H7 (cell line): Measurements from ENCODE around the gene CCDC148. TPM values are rescaled to one million over a fixed set of nuclear protein-coding genes. Genes with fewer than 3 reads are reported as not detected.

Experiments
- DNase-seq: peaks from one replicate; pipeline ENCODE4 v3.0.0; 2012
- H3K27me3 ChIP-seq: 2 replicates; pipeline ENCODE4 v1.6.0; 2011; ENCODE audit warnings: mild to moderate bottlenecking, low read length; ENCODE audit not compliant: control insufficient read depth, insufficient read depth
- H3K36me3 ChIP-seq: replicated peaks from 2 replicates; pipeline ENCODE4 v1.5.1; 2011; ENCODE audit warnings: low read length; ENCODE audit not compliant: control insufficient read depth, insufficient read depth
- H3K4me3 ChIP-seq: 2 replicates; pipeline ENCODE4 v1.5.1; 2011; ENCODE audit warnings: low read depth, mild to moderate bottlenecking, control low read depth, low read length, moderate library complexity; ENCODE audit not compliant: insufficient read depth
- total RNA-seq: library from RNA; depleted of rRNA; stranded (reverse); fragments of >200 nt; shearing (Covaris generic); gene quantifications from 2 replicates; pipeline ENCODE4 v1.2.3, GENCODE V29; 2014

CCDC148 gene
- total RNA-seq, 1 experiment from 2014 or later, result 0.07 TPM

- no peak for DNase-seq
- Histone ChIP-seq H3K4me3 (no peak overlapping the region), H3K27me3 (no peaks in the 10 kb centered on the region), H3K36me3 (no peaks in the 10 kb centered on the region)
Measured at GRCh38 chr2:158174956-158175355, 281.6 kb downstream of the CCDC148 start.

- no peak for DNase-seq
- H3K27me3 ChIP-seq, result no peaks in the 10 kb centered on the region
- H3K4me3 ChIP-seq, result no peak overlapping the region
- H3K36me3 ChIP-seq, result no peaks in the 10 kb centered on the region
Measured at GRCh38 chr2:158174495-158174894, 282.1 kb downstream of the CCDC148 start.

- no peak overlapping the region for H3K4me3 ChIP-seq
- no peaks in the 10 kb centered on the region for H3K27me3 ChIP-seq
Measured at GRCh38 chr2:158172719-158173118, 283.8 kb downstream of the CCDC148 start.

GRCh38 chr2:158154596-158154995 lies 302.0 kb downstream of the CCDC148 start:
- DNase-seq, result no peak
- H3K27me3 ChIP-seq, result no peaks in the 10 kb centered on the region
- no peak overlapping the region for H3K4me3 ChIP-seq
- H3K36me3 ChIP-seq, result no peaks in the 10 kb centered on the region

More at GRCh38 chr2:158172719-158173118, 283.8 kb downstream of the CCDC148 start:
- DNase-seq, result no peak
- H3K36me3 ChIP-seq, result no peaks in the 10 kb centered on the region

- H3K4me3 ChIP-seq, result no peak overlapping the region
- H3K27me3 ChIP-seq, result no peaks in the 10 kb centered on the region
- no peaks in the 10 kb centered on the region for H3K36me3 ChIP-seq
- DNase-seq, result no peak
Measured at GRCh38 chr2:158153270-158154015, 303.1 kb downstream of the CCDC148 start.

- no peak overlapping the region for H3K4me3 ChIP-seq
- H3K36me3 ChIP-seq, result no peaks in the 10 kb centered on the region
- DNase-seq, result peak; percentile 27
- H3K27me3 ChIP-seq, result no peaks in the 10 kb centered on the region
Measured at GRCh38 chr2:158144914-158145625, 311.5 kb downstream of the CCDC148 start.

GRCh38 chr2:158143703-158144360 lies 312.7 kb downstream of the CCDC148 start:
- DNase-seq, result no peak
- Histone ChIP-seq H3K27me3 (no peaks in the 10 kb centered on the region), H3K36me3 (no peaks in the 10 kb centered on the region), H3K4me3 (no peak overlapping the region)

GRCh38 chr2:158142568-158143332 lies 313.8 kb downstream of the CCDC148 start:
- Histone ChIP-seq H3K4me3 (no peak overlapping the region), H3K36me3 (no peaks in the 10 kb centered on the region), H3K27me3 (no peaks in the 10 kb centered on the region)
- no peak for DNase-seq

- no peak for DNase-seq
- Histone ChIP-seq H3K27me3 (no peaks in the 10 kb centered on the region), H3K36me3 (no peaks in the 10 kb centered on the region), H3K4me3 (no peak overlapping the region)
Measured at GRCh38 chr2:158142165-158142564, 314.4 kb downstream of the CCDC148 start.

- DNase-seq, result no peak
- Histone ChIP-seq H3K4me3 (no peak overlapping the region), H3K36me3 (no peaks in the 10 kb centered on the region)
Measured at GRCh38 chr2:158140201-158140600, 316.4 kb downstream of the CCDC148 start.

GRCh38 chr2:158138255-158138654 lies 318.3 kb downstream of the CCDC148 start:
- Histone ChIP-seq H3K36me3 (no peaks in the 10 kb centered on the region), H3K4me3 (no peak overlapping the region), H3K27me3 (no peaks in the 10 kb centered on the region)
- no peak for DNase-seq

More at GRCh38 chr2:158140201-158140600, 316.4 kb downstream of the CCDC148 start:
- H3K27me3 ChIP-seq, result no peaks in the 10 kb centered on the region

GRCh38 chr2:158135096-158135495 lies 321.5 kb downstream of the CCDC148 start:
- no peak for DNase-seq
- H3K36me3 ChIP-seq, result no peaks in the 10 kb centered on the region
- no peaks in the 10 kb centered on the region for H3K27me3 ChIP-seq
- H3K4me3 ChIP-seq, result no peak overlapping the region

- no peak for DNase-seq
- no peaks in the 10 kb centered on the region for H3K27me3 ChIP-seq
- no peaks in the 10 kb centered on the region for H3K36me3 ChIP-seq
- no peak overlapping the region for H3K4me3 ChIP-seq
Measured at GRCh38 chr2:158134655-158135054, 321.9 kb downstream of the CCDC148 start.

GRCh38 chr2:158134055-158134454 lies 322.5 kb downstream of the CCDC148 start:
- Histone ChIP-seq H3K36me3 (no peaks in the 10 kb centered on the region), H3K27me3 (no peaks in the 10 kb centered on the region), H3K4me3 (no peak overlapping the region)
- no peak for DNase-seq
